ENCODE measurements around the gene CLCA1.

GRCh38 chr1:86449103-86449502, 19.6 kb upstream of the CLCA1 start:
- TF ChIP-seq CTCF (IDR thresholded peaks at IDR 0.05; ENCODE audit: poor library complexity) (no peak), EZH2 (IDR thresholded peaks at IDR 0.05; ENCODE audit: borderline replicate concordance) (no peak), EZH2phosphoT487 (IDR thresholded peaks at IDR 0.05; ENCODE audit: low read depth, severe bottlenecking, unreplicated experiment) (no peak)
